ENCODE measurements around the gene SRRT. TPM values are rescaled to one million over a fixed set of nuclear protein-coding genes. Genes with fewer than 3 reads are reported as not detected.

The SRRT gene
- total and polyA plus RNA-seq, 2 donors (not counting 3 experiments of a cell fraction or from before 2014, with no cell fraction given), result 58.6 to 199 TPM

GRCh38 chr7:100911484-100911883 lies 36.6 kb downstream of the SRRT start:
- Histone ChIP-seq H4K20me1 (replicated peaks; ENCODE audit: control insufficient read depth, extremely low read depth, insufficient read depth, low read length) (no peaks in the 10 kb centered on the region), H3K79me2 (ENCODE audit: control insufficient read depth, insufficient read depth, low read length) (no peaks in the 10 kb centered on the region), H3K4me2 (ENCODE audit: insufficient read depth, low read length) (no peak overlapping the region), H3K4me1 (ENCODE audit: control insufficient read depth, extremely low read depth, insufficient read depth, low read length) (no peaks in the 10 kb centered on the region), H3K9me1 (replicated peaks; ENCODE audit: control insufficient read depth, extremely low read depth, insufficient read depth, low read length) (no peaks in the 10 kb centered on the region), H3K9me3 (replicated peaks; ENCODE audit: control insufficient read depth, insufficient read depth, low read length) (no peaks in the 10 kb centered on the region), H3K4me3 (replicated peaks in 1 of 3; ENCODE audit: insufficient read depth in 1 of 3, low read depth in 1 of 3, low read length in 3 of 3) (no peak overlapping the region), H3K27me3 (ENCODE audit: control insufficient read depth in 2 of 2, insufficient read depth in 2 of 2, low read length in 2 of 2) (no peaks in the 10 kb centered on the region), H3K36me3 (ENCODE audit: control insufficient read depth in 2 of 2, extremely low read depth in 1 of 2, insufficient read depth in 2 of 2, low read length in 2 of 2) (no peaks in the 10 kb centered on the region), H3K27ac (ENCODE audit: insufficient read depth, low read depth, low read length) (no peak overlapping the region), H2AFZ (ENCODE audit: low read depth, low read length) (no peak overlapping the region), H3K9ac (replicated peaks; ENCODE audit: extremely low read depth, insufficient read depth, low read length) (no peak overlapping the region)
- POLR2A ChIA-PET, result no interaction called here
- CTCF ChIA-PET, result no interaction called here
- dilution Hi-C loops (cut with MboI; ENCODE audit: extremely low pct_ligation_motif_present, low sequenced_read_pairs), result no loop called here
- FAIRE-seq, result no peak
- no TSS peak for BruUV-seq (replicated peaks)
- intact Hi-C loops (cut with micrococcal nuclease), result no loop called here
- no peak for DNase-seq (ENCODE audit: low read depth, low spot score)
- no peak for TF ChIP-seq JUN (IDR thresholded peaks at IDR 0.05; ENCODE audit: borderline replicate concordance, insufficient read depth, insufficient read length, low read depth)
- no peak for TF ChIP-seq MAX (IDR thresholded peaks at IDR 0.05; ENCODE audit: insufficient read depth, insufficient read length)
- no peak for TF ChIP-seq POLR2A (IDR thresholded peaks at IDR 0.05; ENCODE audit: low read depth, low read length)
- no peak for TF ChIP-seq POLR2AphosphoS5 (IDR thresholded peaks at IDR 0.05; ENCODE audit: insufficient read depth, low read depth, low read length)
- no peak for TF ChIP-seq FOS (IDR thresholded peaks at IDR 0.05; ENCODE audit: borderline replicate concordance, insufficient read depth, low read length)
- TF ChIP-seq EZH2 (IDR thresholded peaks at IDR 0.05; ENCODE audit: borderline replicate concordance, low read depth, low read length, severe bottlenecking), result no peak
- no peak for TF ChIP-seq GATA2 (IDR thresholded peaks at IDR 0.05; ENCODE audit: insufficient read depth, insufficient read length, low read depth, low read length)
- TF ChIP-seq MYC (IDR thresholded peaks at IDR 0.05; ENCODE audit: low read depth, low read length), result no peak
- TF ChIP-seq, protein P1, sequence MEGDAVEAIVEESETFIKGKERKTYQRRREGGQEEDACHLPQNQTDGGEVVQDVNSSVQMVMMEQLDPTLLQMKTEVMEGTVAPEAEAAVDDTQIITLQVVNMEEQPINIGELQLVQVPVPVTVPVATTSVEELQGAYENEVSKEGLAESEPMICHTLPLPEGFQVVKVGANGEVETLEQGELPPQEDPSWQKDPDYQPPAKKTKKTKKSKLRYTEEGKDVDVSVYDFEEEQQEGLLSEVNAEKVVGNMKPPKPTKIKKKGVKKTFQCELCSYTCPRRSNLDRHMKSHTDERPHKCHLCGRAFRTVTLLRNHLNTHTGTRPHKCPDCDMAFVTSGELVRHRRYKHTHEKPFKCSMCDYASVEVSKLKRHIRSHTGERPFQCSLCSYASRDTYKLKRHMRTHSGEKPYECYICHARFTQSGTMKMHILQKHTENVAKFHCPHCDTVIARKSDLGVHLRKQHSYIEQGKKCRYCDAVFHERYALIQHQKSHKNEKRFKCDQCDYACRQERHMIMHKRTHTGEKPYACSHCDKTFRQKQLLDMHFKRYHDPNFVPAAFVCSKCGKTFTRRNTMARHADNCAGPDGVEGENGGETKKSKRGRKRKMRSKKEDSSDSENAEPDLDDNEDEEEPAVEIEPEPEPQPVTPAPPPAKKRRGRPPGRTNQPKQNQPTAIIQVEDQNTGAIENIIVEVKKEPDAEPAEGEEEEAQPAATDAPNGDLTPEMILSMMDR (IDR thresholded peaks at IDR 0.05; ENCODE audit: extremely low read depth in 1 of 2, insufficient read depth in 1 of 2, low read depth in 1 of 2, low read length in 2 of 2), result no peak
